LNCAP (cell line): ENCODE measurements around the gene TFAP2B.

ENCODE experiments used
- TF ChIP-seq, protein P1 (sequence below): fragments of 450-650 bp; IDR thresholded peaks from 2 replicates; pipeline ENCODE4 v1.5.1; 2017; ENCODE audit warnings: mild to moderate bottlenecking

The TFAP2B gene

DNA sequence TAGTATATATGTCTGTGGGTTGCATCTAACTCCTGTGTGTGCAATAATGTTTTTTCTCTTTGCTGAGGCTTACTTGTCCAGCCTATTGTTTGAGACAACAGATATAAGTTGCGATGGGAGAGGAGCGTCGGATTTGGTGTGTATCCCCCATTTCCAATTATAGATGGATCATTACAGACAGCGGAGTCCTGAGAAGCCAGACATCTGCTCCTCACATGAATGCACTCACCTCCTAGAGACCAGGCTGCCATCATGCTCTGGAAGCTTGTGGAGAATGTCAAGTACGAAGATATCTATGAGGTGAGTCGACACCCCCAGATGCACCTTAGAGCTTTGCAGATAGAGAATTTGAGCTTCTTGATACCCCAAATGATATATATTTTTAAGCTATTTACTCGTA lies at the start of gene TFAP2B:
TSS of gene TFAP2B (plus strand) at position 199 of the 400 bp plus-strand sequence. CDS start at position 220, 21 bp downstream.
- TF ChIP-seq, protein P1, sequence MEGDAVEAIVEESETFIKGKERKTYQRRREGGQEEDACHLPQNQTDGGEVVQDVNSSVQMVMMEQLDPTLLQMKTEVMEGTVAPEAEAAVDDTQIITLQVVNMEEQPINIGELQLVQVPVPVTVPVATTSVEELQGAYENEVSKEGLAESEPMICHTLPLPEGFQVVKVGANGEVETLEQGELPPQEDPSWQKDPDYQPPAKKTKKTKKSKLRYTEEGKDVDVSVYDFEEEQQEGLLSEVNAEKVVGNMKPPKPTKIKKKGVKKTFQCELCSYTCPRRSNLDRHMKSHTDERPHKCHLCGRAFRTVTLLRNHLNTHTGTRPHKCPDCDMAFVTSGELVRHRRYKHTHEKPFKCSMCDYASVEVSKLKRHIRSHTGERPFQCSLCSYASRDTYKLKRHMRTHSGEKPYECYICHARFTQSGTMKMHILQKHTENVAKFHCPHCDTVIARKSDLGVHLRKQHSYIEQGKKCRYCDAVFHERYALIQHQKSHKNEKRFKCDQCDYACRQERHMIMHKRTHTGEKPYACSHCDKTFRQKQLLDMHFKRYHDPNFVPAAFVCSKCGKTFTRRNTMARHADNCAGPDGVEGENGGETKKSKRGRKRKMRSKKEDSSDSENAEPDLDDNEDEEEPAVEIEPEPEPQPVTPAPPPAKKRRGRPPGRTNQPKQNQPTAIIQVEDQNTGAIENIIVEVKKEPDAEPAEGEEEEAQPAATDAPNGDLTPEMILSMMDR = no peak

- TF ChIP-seq, protein P1 = no peak
Observed at GRCh38 chr6:50778696-50779095, 40.0 kb upstream of the TFAP2B start.

DNA sequence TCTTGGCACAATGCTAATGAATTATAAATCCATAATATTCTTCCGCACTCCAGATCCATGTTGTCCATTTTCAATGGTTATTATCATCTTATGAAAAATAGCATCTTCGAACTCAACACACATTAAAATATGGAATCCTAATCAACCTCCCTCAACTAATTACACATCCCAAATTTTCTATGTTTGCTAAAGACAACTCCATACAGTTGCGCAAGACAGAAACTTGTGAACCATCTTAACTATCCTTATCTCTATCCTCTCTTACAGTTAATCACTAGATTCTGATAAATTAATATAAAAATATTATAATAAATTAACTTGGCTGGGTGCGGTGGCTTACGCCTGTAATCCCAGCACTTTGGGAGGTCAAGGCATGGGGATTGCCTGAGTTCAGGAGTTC lies 38.3 kb upstream of the TFAP2B start:
- TF ChIP-seq, protein P1 = no peak

DNA sequence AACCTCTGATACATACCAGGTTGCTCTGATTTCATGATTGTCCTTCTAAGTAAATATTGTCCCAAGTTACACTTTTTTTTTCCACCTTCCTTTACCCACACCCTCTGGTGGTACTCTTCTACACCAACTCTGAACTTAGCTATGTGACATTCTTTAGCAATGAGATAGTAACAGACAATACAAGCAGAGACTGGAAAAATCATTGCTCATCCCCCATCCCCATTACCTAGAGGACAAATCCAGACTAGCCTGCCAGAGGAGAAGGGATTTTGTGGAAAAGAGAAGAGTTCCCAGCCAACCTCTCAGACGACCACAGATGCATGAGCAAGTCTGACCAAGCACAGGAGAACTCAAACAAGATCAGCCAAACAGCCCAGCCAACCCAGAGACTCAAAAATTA lies 32.8 kb upstream of the TFAP2B start:
- TF ChIP-seq, protein P1 = no peak

DNA sequence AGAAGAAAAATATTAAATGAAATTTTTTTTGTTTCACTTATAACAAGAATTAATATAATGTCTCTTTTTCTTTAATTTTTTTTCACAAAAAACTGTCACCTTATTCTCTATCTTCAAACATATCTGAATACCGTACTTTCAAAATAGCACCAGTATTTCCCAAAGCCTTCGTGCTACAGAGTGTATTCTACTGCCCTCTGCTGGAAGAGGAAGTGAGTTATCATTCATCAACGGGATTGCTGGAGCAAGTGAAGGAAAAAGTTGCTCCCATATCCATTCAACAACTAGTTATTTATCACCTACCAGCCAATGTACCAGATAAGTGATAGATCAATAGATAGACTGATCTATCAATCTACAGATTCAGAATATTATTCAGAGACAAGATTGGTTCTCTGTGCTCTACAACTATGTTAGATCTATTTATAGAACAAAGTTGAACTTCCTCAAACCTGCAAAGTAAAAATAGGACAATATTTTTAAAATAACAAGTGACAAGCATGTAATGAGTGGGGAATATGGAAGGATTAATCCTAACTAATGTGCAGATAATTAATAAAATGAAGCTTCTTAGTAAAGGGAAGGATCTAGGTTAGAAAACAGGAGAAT lies 26.7 kb upstream of the TFAP2B start:
- TF ChIP-seq, protein P1 = peak; percentile 72

- TF ChIP-seq, protein P1 = no peak
Observed at GRCh38 chr6:50792771-50793170, 25.9 kb upstream of the TFAP2B start.

DNA sequence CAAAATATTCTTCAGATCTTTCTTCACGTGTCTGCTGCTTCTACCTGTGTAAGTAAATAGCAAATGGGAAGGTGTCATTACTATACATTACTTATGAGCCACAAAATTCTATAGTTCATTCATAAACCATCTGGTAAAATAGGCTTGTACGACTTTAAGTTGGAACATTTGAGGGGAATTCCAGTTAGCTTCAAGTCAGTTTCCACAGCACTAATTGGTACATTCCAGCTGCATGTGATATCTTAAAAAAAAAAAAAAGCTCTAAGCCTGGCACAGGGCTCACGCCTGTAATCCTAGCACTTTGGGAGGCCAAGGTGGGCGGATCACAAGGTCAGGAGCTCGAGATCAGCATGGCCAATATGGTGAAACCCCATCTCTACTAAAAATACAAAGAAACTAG lies 23.1 kb upstream of the TFAP2B start:
- TF ChIP-seq, protein P1 = no peak

- TF ChIP-seq, protein P1 = no peak
Observed at GRCh38 chr6:50804283-50804682, 14.4 kb upstream of the TFAP2B start.
